NT2/D1 (cell line): ENCODE results near the gene MAP3K20.

ENCODE experiments used
- YY1 ChIP-seq: IDR thresholded peaks from 2 replicates; pipeline ENCODE4 v1.6.1; 2011; ENCODE audit not compliant: insufficient read length, insufficient read depth
- ZNF274 ChIP-seq: IDR thresholded peaks from 2 replicates; pipeline ENCODE4 v1.6.1; 2011; ENCODE audit warnings: mild to moderate bottlenecking, low read depth, low read length

DNA sequence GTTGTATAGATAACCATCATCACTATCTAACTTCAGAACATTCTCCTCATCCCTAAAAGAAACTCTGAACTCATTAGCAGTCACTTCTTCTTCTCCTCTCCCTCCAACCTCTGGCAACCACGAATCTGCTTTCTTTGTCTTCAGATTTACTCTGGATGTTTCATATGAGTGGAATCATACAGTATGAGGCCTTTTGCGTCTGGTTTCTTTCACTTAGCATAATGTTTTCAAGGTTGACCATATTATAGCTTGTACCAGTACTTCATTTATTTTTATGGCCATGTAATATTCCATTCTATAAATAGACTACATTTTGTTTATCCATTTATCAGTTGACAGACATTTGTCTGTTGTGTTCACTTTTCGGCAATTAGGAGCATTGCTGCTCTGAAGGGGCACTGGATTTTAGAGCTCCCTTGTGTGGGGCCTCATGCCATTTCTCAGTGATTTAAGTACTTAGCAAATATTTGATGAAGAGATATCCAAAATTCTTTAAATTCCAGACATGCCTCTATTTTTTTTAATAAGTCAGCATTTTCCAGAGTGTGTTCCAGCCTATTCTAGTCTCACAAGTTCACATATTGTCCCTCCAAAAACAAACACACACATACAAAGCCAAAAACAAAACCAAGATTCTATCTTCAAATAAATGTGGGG lies 22.5 kb upstream of the MAP3K20 start:
- no peak for TF ChIP-seq YY1
- TF ChIP-seq ZNF274 = no peak
